Gastrocnemius medialis (tissue), 4 donors: ENCODE measurements around the gene KRTAP5-4. TPM values are rescaled to one million over a fixed set of nuclear protein-coding genes. Genes with fewer than 3 reads are reported as not detected.
"Not testable (repeated sequence)": the region's sequence is repeated elsewhere in the genome, so short reads cannot be mapped to it uniquely, and the experiment has no call there.

Source experiments
- ATAC-seq, 2 donors: fragments of 150-250 bp; one replicate each; pipeline ENCODE4 v1.9.1; 2016
- DNase-seq, 2 donors: peaks; one replicate each; pipeline ENCODE4 v3.0.0-alpha.2; 2019
- H3K27ac ChIP-seq, 4 donors: fragments of 200-600 bp; sonication (generic); 1 replicate in 1 of 4; 2 replicates in 3 of 4; pipeline ENCODE4 v1.5.1; 2016 to 2018; ENCODE audit warnings: mild to moderate bottlenecking in 2 of 4, moderate library complexity in 1 of 4
- H3K27me3 ChIP-seq, 3 donors: fragments of 200-600 bp; sonication (generic) in 2 of 3; 1 replicate in 1 of 3; 2 replicates in 2 of 3; pipeline versions ENCODE4 v1.5.1 to v1.6.0; 2016 to 2019; ENCODE audit warnings: mild to moderate bottlenecking in 1 of 3, moderate library complexity in 1 of 3
- H3K36me3 ChIP-seq, 2 donors: fragments of 200-600 bp; sonication (generic) in 1 of 2; one replicate each; pipeline ENCODE4 v1.5.1; 2017 to 2018
- H3K4me1 ChIP-seq, 2 donors: fragments of 200-600 bp; sonication (generic) in 1 of 2; one replicate each; pipeline ENCODE4 v1.5.1; 2016 to 2017; ENCODE audit warnings: mild to moderate bottlenecking in 2 of 2
- H3K4me3 ChIP-seq, 4 donors: fragments of 200-600 bp; sonication (generic) in 3 of 4; 1 replicate in 1 of 4; 2 replicates in 3 of 4; pipeline ENCODE4 v1.5.1; 2016 to 2019; ENCODE audit warnings: mild to moderate bottlenecking in 2 of 4
- H3K9me3 ChIP-seq, 3 donors: fragments of 200-600 bp; sonication (generic) in 2 of 3; 1 replicate in 1 of 3; 2 replicates in 2 of 3; pipeline ENCODE4 v1.5.1; 2016 to 2019
- CTCF ChIP-seq, 5 experiments: fragments of 450-650 bp in 3 of 5; fragments of 200-600 bp in 2 of 5; sonication (generic) in 2 of 5; IDR thresholded peaks in 4 of 5; conservative IDR thresholded peaks in 1 of 5; 1 replicate in 4 of 5; 2 replicates in 1 of 5; pipeline ENCODE4 v1.5.1; 2016 to 2019; ENCODE audit warnings: antibody characterized with exemption in 5 of 5, mild to moderate bottlenecking in 3 of 5, moderate library complexity in 3 of 5
- POLR2A ChIP-seq, 2 donors: fragments of 450-650 bp; IDR thresholded peaks; one replicate each; pipeline ENCODE4 v1.6.1; 2017; ENCODE audit warnings: antibody characterized with exemption in 2 of 2, mild to moderate bottlenecking in 2 of 2, moderate library complexity in 2 of 2
- in situ Hi-C, 4 donors: fragments of 200-750 bp; cut with MboI; loops; one replicate each; pipeline versions ENCODE4 v1.15.0 to v1.8.0; 2017; ENCODE audit warnings: low sequenced_read_pairs in 4 of 4
- intact Hi-C: fragments of 100-400 bp; cut with DNase I; formaldehyde crosslinking; loops from one replicate; pipeline ENCODE4 v1.15.1; 2023; ENCODE audit warnings: low total_unique reads
- total RNA-seq, 4 donors: library from RNA; depleted of rRNA; stranded (reverse); fragments of >200 nt; gene quantifications; one replicate each; pipeline versions ENCODE4 v1.1.0 to v1.2.3, GENCODE V29; 2016

The KRTAP5-4 gene
- total RNA-seq, 4 donors from 2014 or later: not detected

GRCh38 chr11:1619449-1619848, 2.5 kb downstream of the KRTAP5-4 start:
- Histone ChIP-seq H3K27ac (no peak overlapping the region), H3K27me3 (peaks cover 0 to 13% (median 9%) of the 10 kb centered on the region in 3 donors), H3K4me1 (no peaks in the 10 kb centered on the region), H3K36me3 (no peaks in the 10 kb centered on the region), H3K4me3 (no peak overlapping the region), H3K9me3 (no peaks in the 10 kb centered on the region)
- ATAC-seq (no peak), DNase-seq (no peak)
- intact Hi-C loops: no loop called here
- TF ChIP-seq POLR2A (IDR thresholded peaks at IDR 0.05): no peak
- TF ChIP-seq CTCF (IDR thresholded peaks at IDR 0.05 in 4 of 5, conservative IDR thresholded peaks at IDR 0.05 in 1 of 5): no peak
- in situ Hi-C loops: no loop called here

GRCh38 chr11:1618231-1618630, 3.7 kb downstream of the KRTAP5-4 start:
- Histone ChIP-seq H3K4me1 (no peaks in the 10 kb centered on the region), H3K9me3 (no peaks in the 10 kb centered on the region), H3K36me3 (no peaks in the 10 kb centered on the region), H3K4me3 (no peak overlapping the region), H3K27ac (no peak overlapping the region), H3K27me3 (peaks cover 0 to 13% (median 9%) of the 10 kb centered on the region in 3 donors)
- no peak for DNase-seq
- TF ChIP-seq POLR2A (IDR thresholded peaks at IDR 0.05) (no peak), CTCF (IDR thresholded peaks at IDR 0.05 in 4 of 5, conservative IDR thresholded peaks at IDR 0.05 in 1 of 5) (no peak)
- ATAC-seq: no peak
- intact Hi-C loops: no loop called here
- in situ Hi-C loops: no loop called here

GRCh38 chr11:1608363-1608762, 13.6 kb downstream of the KRTAP5-4 start, which contains the start of gene KRTAP5-3:
Gene KRTAP5-3 (minus strand): TSS chr11:1608463. CDS start chr11:1608385, 78 bp downstream.
- DNase-seq: no peak
- no peak for TF ChIP-seq CTCF (IDR thresholded peaks at IDR 0.05 in 4 of 5, conservative IDR thresholded peaks at IDR 0.05 in 1 of 5)
- no peak for TF ChIP-seq POLR2A (IDR thresholded peaks at IDR 0.05)
- in situ Hi-C loops (no loop called here), intact Hi-C loops (no loop called here)
- peaks cover 0 to 6% (median 0%) of the 10 kb centered on the region in 3 donors for H3K27me3 ChIP-seq
- no peaks in the 10 kb centered on the region for H3K9me3 ChIP-seq
- peaks cover 0 to 2% of the 10 kb centered on the region in 2 donors for H3K4me1 ChIP-seq
- no peaks in the 10 kb centered on the region for H3K36me3 ChIP-seq
- H3K27ac ChIP-seq: no peak within 1 kb of the TSS
- H3K4me3 ChIP-seq: no peak within 1 kb of the TSS
- ATAC-seq: no peak

- H3K27me3 ChIP-seq, ATAC-seq, in situ Hi-C loops, H3K4me1 ChIP-seq, intact Hi-C loops, H3K27ac ChIP-seq, DNase-seq, H3K9me3 ChIP-seq, H3K4me3 ChIP-seq, H3K36me3 ChIP-seq: not testable (repeated sequence)
Measured at GRCh38 chr11:1607901-1608300, 14.0 kb downstream of the KRTAP5-4 start.

- H3K4me3 ChIP-seq, in situ Hi-C loops, H3K9me3 ChIP-seq, H3K36me3 ChIP-seq, H3K27me3 ChIP-seq, intact Hi-C loops, H3K4me1 ChIP-seq, ATAC-seq, H3K27ac ChIP-seq, DNase-seq: not testable (repeated sequence)
Measured at GRCh38 chr11:1607156-1607845, 14.6 kb downstream of the KRTAP5-4 start.

GRCh38 chr11:1605923-1606322, 16.0 kb downstream of the KRTAP5-4 start:
- H3K4me3 ChIP-seq, H3K36me3 ChIP-seq, ATAC-seq, in situ Hi-C loops, DNase-seq, H3K4me1 ChIP-seq, H3K27me3 ChIP-seq, H3K27ac ChIP-seq, intact Hi-C loops, H3K9me3 ChIP-seq: not testable (repeated sequence)
